ENCODE measurements around the gene DUSP9. TPM values are rescaled to one million over a fixed set of nuclear protein-coding genes. Genes with fewer than 3 reads are reported as not detected.

The DUSP9 gene
- total RNA-seq, 1 donor from 2014 or later: 1.3 TPM

- TF ChIP-seq CTCF (IDR thresholded peaks at IDR 0.05): no peak
- no peaks in the 10 kb centered on the region for H3K36me3 Mint-ChIP-seq (ENCODE audit: unreplicated experiment)
- H3K4me1 Mint-ChIP-seq (ENCODE audit: unreplicated experiment): no peaks in the 10 kb centered on the region
- DNase-seq (ENCODE audit: extremely low spot score, unreplicated experiment): no peak
- H3K27me3 Mint-ChIP-seq (ENCODE audit: unreplicated experiment): peaks cover 6% of the 10 kb centered on the region
- H3K9me3 Mint-ChIP-seq (ENCODE audit: unreplicated experiment): no peaks in the 10 kb centered on the region
- H3K4me3 Mint-ChIP-seq (ENCODE audit: unreplicated experiment): no peak overlapping the region
- no peak overlapping the region for H3K27ac Mint-ChIP-seq (ENCODE audit: unreplicated experiment)
Measured at GRCh38 chrX:153637121-153638040, 9.6 kb upstream of the DUSP9 start.

- no peak for DNase-seq (ENCODE audit: extremely low spot score, unreplicated experiment)
Measured at GRCh38 chrX:153638041-153638371, 9.0 kb upstream of the DUSP9 start.

GRCh38 chrX:153638436-153639176, 8.4 kb upstream of the DUSP9 start:
- Mint-ChIP-seq H3K4me1 (ENCODE audit: unreplicated experiment) (peaks cover 6% of the 10 kb centered on the region), H3K4me3 (ENCODE audit: unreplicated experiment) (no peak overlapping the region), H3K27ac (ENCODE audit: unreplicated experiment) (no peak overlapping the region), H3K36me3 (ENCODE audit: unreplicated experiment) (no peaks in the 10 kb centered on the region), H3K27me3 (ENCODE audit: unreplicated experiment) (peaks cover 11% of the 10 kb centered on the region), H3K9me3 (ENCODE audit: unreplicated experiment) (no peaks in the 10 kb centered on the region)
- TF ChIP-seq CTCF (IDR thresholded peaks at IDR 0.05): no peak
- no peak for DNase-seq (ENCODE audit: extremely low spot score, unreplicated experiment)

More at GRCh38 chrX:153638041-153638371, 9.0 kb upstream of the DUSP9 start:
- Mint-ChIP-seq H3K9me3 (ENCODE audit: unreplicated experiment) (no peaks in the 10 kb centered on the region), H3K4me3 (ENCODE audit: unreplicated experiment) (no peak overlapping the region), H3K27ac (ENCODE audit: unreplicated experiment) (no peak overlapping the region), H3K36me3 (ENCODE audit: unreplicated experiment) (no peaks in the 10 kb centered on the region), H3K4me1 (ENCODE audit: unreplicated experiment) (peaks cover 4% of the 10 kb centered on the region), H3K27me3 (ENCODE audit: unreplicated experiment) (peaks cover 10% of the 10 kb centered on the region)
- TF ChIP-seq CTCF (IDR thresholded peaks at IDR 0.05): no peak

GRCh38 chrX:153639177-153640044, 7.6 kb upstream of the DUSP9 start:
- Mint-ChIP-seq H3K27me3 (ENCODE audit: unreplicated experiment) (peaks cover 11% of the 10 kb centered on the region), H3K9me3 (ENCODE audit: unreplicated experiment) (no peaks in the 10 kb centered on the region), H3K4me3 (ENCODE audit: unreplicated experiment) (no peak overlapping the region), H3K27ac (ENCODE audit: unreplicated experiment) (no peak overlapping the region), H3K36me3 (ENCODE audit: unreplicated experiment) (no peaks in the 10 kb centered on the region), H3K4me1 (ENCODE audit: unreplicated experiment) (peaks cover 8% of the 10 kb centered on the region)
- DNase-seq (ENCODE audit: extremely low spot score, unreplicated experiment): no peak
- no peak for TF ChIP-seq CTCF (IDR thresholded peaks at IDR 0.05)
